Activated CD4-positive, alpha-beta T cell treated with anti-CD3 and anti-CD28 coated beads, Interleukin-2, Interleukin-4, amounts not matched to agents 100 ng/mL and 50 ng/mL, durations not matched to agents 16 hours and 8 hours (primary cell): Measurements from ENCODE around the gene REV1.
"Not testable (repeated sequence)": the region's sequence is repeated elsewhere in the genome, so short reads cannot be mapped to it uniquely, and the experiment has no call there.

Experiments
- DNase-seq: peaks from one replicate; pipeline ENCODE4 v3.0.0-alpha.2; 2020; ENCODE audit warnings: low spot score

Gene REV1

GRCh38 chr2:99485824-99486223 is 4.0 kb downstream of the REV1 start:
- no peak for DNase-seq

GRCh38 chr2:99485411-99485810 is 4.4 kb downstream of the REV1 start:
- no peak for DNase-seq

- no peak for DNase-seq
These were observed 5.6 kb downstream of the REV1 start for GRCh38 chr2:99484205-99484604.

GRCh38 chr2:99481941-99482340 is 7.9 kb downstream of the REV1 start:
- DNase-seq, result no peak

GRCh38 chr2:99481527-99481926 is 8.3 kb downstream of the REV1 start:
- no peak for DNase-seq

GRCh38 chr2:99480390-99480789 is 9.4 kb downstream of the REV1 start:
- DNase-seq, result no peak

- no peak for DNase-seq
These were observed 11.2 kb downstream of the REV1 start for GRCh38 chr2:99478632-99479031.

GRCh38 chr2:99477054-99477453 is 12.8 kb downstream of the REV1 start:
- DNase-seq, result no peak

- DNase-seq, result no peak
These were observed 13.2 kb downstream of the REV1 start for GRCh38 chr2:99476629-99477028.

- DNase-seq, result not testable (repeated sequence)
These were observed 14.7 kb downstream of the REV1 start for GRCh38 chr2:99475095-99475494.

GRCh38 chr2:99473518-99474083 is 16.2 kb downstream of the REV1 start:
- no peak for DNase-seq

- no peak for DNase-seq
These were observed 17.2 kb downstream of the REV1 start for GRCh38 chr2:99472600-99472960.

- DNase-seq, result no peak
These were observed 17.9 kb downstream of the REV1 start for GRCh38 chr2:99471654-99472599.

GRCh38 chr2:99470957-99471356 is 18.9 kb downstream of the REV1 start:
- DNase-seq, result no peak

- not testable (repeated sequence) for DNase-seq
These were observed 19.4 kb downstream of the REV1 start for GRCh38 chr2:99470459-99470858.

GRCh38 chr2:99469394-99469793 is 20.4 kb downstream of the REV1 start:
- no peak for DNase-seq

GRCh38 chr2:99468155-99468554 is 21.7 kb downstream of the REV1 start:
- DNase-seq, result no peak

GRCh38 chr2:99467390-99467789 is 22.4 kb downstream of the REV1 start:
- no peak for DNase-seq

- no peak for DNase-seq
These were observed 27.9 kb downstream of the REV1 start for GRCh38 chr2:99461828-99462483.

- no peak for DNase-seq
These were observed 31.3 kb downstream of the REV1 start for GRCh38 chr2:99458529-99458928.

- DNase-seq, result no peak
These were observed 38.1 kb downstream of the REV1 start for GRCh38 chr2:99451686-99452085.

GRCh38 chr2:99451280-99451679 is 38.5 kb downstream of the REV1 start:
- no peak for DNase-seq

- DNase-seq, result no peak
These were observed 39.6 kb downstream of the REV1 start for GRCh38 chr2:99450199-99450598.
